Astrocyte of the hippocampus (primary cell): ENCODE data around the gene FRAS1.
"Not testable (repeated sequence)": the region's sequence is repeated elsewhere in the genome, so short reads cannot be mapped to it uniquely, and the experiment has no call there.

Experiments
- DNase-seq: peaks from one replicate; pipeline ENCODE4 v3.0.0; 2011; ENCODE audit warnings: low read depth, low spot score

Gene FRAS1

DNA sequence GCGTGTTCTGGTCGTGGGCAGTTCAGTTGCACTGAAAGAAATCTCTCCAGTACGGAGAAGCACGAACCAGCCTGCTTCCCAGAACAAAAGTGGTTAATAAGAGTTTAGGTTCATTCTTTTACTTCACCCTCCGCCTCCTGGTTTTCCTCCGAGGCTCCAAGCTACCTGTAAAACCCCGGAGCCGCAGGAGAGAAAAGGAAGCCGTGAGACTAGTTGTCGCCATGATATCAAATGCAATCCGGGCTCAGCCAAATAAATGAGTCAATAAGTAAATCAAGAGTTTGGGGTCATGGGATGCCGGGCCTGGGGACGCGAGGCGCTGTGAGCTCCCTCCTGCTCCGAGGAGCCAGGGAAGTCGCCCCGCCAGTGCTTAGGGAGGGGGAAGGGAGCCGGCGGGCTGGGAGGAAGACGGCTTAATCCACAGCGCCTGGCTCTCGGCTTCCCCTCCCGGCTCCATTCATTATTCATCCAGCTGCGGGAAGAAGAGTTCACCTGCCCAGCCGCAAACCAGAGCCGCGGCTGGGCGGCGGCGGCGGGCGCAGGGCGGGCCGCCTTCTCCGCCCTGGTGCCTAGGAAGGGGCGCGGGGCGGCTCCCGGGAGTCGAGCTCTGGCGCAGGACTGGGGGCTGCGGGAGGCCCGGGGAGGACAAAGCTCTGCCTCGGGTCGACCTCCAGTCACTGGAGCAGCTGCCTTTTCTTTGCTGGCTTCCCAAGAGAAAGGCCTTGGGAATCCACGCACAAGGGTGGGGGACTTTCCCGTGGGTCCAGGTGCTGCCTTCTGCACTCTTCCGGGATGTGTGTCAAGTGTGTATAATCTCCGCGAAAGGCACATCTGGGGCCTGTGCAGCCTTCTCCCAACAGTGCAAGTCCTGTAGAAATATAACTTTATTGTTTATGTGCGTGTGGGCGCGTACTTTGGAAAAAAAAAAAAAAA is 1.7 kb downstream of the FRAS1 start:
- peak; percentile 75 for DNase-seq

DNA sequence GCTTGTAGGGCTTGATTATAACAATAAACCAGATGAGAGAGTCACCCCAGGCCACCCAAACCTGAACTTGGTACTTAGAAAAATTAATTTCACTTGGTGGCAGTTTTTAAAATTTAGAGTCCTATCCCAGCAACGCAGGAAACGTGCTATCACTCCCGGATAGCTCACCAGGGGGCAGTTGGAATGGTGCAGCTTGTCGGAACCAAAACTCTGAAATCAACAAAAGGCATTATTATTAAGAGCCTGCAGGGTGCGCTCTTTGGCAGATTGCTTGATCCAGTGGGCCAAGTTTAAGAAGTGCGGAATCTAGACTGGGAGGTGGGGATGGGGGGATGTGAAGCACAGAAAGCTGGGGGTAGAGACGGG is 2.4 kb downstream of the FRAS1 start:
- DNase-seq = peak; percentile 78

DNA sequence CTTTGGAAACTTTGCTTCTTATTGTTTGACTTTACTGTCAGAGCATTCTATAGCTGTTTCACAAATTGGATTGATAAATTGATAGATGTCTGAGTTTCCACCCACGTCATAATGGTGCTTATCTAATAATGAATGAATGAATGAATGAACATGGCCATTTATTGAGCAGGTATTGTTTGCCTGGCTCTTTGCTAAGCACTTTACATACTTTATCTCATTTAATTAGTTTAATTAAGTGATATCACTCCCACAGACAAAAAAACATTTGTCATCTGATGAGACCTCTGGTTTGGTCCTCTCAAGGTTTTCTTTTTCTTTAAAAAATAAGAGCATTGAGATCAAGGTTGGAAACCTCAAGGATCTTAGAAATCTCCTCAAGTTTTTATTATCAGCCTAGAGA is 2.8 kb downstream of the FRAS1 start:
- no peak for DNase-seq

DNA sequence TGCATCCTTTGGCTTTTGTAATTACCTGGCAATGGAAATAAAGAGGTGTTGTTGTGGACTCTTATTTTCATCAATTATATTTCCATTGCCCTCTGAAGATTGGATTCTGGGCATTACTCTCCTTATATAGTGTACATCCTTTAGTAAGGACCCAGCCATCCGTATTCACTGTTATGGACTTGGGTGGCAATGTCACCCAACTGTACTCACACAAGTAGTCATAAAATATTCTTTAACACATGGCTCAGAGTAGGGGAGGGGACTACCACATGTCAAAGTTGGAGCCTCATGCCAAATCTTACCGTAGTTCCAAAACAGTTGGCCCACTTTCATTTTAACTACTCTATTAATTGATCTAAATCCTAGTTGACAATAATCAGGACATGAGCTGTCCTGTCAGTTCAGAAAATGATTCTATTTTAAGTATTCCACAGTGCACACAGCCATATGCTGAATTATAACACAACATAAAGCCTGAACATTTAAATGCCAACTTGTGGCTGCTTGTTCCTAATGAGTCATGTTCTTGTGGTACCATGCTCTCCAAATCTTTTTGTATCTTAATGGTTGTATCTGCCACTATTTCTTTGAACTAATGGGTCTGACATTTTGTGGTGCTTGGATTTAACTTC is 4.9 kb downstream of the FRAS1 start:
- peak; percentile 10 for DNase-seq

DNA sequence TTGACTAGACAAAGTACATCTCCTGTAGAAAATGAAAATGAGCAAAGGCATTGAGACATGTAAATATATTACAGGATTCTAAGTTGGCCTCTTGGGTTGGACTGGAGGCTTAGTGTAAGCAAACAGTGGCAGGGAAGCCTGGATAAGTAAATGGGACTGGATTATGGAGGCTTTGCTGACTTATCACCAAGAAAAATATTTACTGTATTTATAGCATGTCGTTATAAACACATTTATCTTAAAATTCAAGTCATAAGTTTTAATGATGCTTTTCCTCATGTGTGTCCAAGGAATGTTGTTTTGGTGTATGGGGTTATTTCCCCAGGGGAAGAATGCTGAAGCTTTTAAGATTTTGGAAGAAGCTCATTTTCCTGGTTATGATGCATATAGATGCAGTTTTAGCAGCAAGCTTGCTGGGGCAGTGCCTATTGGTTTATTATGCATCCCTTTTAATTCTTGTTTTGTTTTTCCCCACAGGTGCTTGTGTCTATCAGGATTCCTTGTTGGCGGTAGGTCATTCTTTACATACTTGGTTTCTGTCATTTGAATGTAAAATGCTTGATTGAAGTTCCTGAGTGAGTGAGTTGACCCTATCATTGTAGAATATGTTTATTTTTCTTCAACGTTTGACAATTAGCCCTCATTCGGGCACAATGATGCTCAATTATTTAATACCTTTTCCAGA is 8.5 kb downstream of the FRAS1 start:
- DNase-seq = no peak

DNA sequence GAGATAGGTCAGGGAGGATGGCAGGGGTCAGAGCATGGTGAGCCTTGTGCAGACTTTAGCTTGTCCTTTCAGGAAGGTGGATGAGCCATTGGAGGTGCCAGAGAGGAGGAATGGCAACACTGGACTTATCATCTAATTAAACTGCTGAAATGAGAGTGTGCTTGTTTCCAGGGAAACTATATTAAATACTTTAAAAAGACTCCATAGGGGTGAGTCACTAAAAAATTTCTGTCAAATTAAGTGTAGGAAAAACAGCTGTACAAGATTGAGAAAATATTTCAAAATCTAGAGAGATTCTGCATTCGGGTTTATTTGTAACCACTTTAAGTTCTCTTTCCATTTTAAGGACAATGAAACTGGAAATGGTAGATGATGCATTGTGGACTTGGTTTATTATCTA is 11.4 kb downstream of the FRAS1 start:
- no peak for DNase-seq

DNA sequence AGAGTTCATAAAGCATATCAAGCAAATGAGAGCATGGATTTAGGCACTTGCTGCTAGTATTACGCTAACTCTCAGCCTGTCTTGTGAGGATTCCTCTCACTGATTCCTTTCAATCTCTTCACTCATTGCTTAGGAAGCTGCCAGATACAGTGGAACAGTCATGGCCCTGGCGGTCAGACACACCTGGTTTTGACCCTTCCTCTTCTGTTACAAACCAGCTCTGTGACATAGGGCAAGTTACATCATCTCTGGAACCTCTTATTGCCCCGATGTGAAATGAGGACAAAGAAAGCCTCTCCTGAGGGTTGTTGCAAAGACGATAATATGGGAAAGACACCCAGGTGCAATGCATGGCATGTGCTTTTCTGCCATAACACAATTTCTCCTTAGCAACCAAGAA is 12.2 kb downstream of the FRAS1 start:
- no peak for DNase-seq

DNA sequence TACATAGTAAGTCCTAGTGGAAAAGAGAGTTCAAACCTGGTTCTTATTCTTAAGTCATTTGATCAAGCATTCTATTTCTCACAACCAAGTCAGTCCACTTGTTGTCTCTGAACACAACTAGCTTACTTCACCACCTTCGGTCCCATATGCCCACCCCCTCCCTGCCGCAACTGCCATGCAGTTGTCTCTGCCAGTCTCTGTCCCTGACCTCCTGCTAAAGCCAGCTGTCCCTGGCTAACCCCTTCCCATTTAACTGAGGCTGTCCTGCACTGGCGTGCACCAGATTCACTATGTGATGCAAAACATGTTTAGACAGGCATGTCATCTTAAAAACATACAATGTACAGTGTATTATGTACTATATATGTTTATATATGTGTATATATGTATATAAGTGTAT is 12.7 kb downstream of the FRAS1 start:
- no peak for DNase-seq

DNA sequence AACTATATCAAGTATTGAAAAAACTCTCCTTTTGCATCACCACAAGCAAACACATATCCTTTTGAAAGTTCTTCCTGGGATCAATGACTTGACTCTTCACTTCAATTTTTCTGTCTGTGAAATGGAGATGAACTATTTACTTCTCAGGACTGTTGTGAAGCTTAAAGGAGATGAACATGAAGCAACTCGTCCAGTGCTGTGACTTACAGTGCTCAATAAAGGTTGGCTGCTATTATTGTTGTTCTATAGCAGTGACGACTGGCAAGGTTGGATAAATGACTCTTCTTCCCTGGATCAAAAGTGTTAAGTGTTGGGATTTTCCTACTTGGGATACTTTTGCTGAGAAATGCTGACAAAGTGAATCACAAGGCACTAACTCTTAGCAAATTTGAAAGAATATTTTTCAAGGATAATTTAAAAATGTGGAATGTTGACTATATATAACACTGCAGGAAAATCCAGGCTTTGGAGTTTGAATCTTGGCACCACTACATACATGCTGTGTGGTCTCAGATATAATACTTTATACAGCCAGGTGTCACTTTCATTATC is 13.7 kb downstream of the FRAS1 start:
- no peak for DNase-seq

DNA sequence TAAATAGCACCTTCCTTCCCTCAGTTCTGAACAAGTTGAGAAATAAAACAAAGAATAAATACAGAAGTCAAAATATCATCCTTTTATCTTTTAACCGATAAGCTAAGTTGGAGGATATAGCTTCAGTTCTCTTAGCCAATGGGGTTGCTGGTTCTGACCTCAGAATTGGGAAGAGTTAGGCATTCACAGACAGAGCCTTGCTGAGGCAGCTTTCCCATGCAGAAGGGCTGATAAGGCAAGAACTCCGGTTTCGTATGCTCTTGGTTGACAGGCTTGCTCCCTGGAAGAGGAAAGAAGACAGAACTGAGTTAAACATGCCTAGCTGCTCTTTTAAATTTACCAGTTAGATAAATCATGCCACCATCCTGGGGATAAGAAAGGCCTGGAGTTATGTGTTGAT is 17.6 kb downstream of the FRAS1 start:
- DNase-seq = no peak

DNA sequence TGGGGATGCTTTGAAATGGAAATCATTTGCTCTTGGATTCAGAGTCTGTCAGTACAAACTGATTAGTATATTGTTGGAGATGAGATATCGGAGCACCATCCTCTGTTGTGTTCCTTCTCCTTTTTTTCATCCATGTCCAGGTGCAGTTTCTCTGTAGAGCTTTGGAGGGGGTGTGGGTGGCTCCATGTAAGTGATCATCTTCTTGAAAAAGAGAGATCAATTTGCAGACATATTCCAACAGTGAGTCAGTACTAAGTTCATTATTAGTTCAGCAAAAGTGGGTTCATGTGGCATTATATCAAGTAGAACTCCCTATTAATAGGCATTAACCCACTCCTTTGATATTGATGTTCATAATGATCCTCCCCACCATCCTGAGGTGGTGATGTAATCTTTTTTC is 18.9 kb downstream of the FRAS1 start:
- no peak for DNase-seq

DNA sequence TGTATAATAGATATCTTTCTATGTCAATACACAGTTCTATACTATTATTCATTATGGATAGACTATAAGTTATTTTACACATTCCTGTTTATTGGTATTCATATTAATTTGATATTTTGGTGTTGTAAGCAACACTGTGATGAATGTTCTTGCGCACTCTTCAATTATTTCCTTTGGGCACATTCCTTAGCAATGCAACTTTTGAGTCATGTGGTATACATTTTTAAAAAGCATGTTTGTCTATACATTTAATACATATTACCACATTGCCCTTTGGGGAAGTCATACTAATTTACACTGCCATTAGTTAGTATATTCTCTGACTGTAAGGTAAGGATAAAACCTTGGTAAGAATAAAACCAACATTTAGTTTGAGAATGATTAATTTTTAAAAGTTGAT is 21.0 kb downstream of the FRAS1 start:
- DNase-seq = no peak

DNA sequence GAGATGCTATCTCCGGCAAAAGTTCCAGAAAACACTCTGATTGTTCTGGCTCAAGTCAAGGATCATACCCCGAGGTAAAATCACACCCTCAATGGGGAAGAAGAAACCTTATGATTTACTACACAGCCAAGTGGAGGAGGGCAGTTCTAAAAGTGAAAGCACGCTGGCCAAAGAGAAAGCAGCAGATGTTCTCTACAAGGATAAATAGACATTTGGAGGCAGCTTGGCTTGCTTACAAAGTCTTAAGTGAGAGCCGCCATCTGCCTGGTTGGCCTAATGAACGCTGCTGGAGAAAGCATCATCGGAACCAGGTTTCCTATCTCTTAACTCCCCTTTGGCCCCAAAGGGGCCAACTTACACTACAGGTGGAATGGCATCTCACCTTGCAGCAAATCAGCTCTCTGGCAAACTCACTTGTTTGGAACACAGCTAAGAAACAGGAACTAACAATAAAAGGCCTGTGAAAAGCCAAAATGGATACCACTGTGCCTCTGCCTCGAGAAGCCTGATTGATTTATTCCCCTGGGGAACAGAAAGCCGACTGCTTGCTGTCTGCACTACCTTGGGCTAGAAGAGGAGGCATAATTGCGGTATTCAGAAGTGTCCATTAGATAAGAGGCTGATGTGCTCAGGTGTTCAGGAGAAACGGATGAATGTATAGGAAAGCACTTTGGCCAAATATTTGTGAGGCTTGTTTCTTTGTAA is 22.8 kb downstream of the FRAS1 start:
- DNase-seq = no peak

DNA sequence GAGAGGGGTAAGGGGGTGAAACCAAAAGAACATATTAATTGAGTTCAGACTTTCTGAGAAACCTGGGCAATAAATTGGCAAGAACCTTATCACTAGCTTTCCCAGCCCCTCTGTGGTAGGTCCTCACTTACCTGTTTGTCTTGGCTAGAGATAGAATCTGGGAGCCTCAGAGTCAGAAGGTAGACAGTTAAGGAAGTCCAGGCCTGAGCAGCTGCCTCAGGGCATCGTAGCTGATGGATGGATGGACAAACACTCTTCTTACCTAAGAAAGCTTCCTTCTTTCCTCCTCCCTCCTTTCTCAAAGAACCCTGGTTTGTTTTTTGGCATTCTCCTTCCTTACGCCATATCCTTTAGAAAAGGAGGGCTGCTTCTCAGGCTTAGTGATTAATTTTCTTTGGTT is 24.4 kb downstream of the FRAS1 start:
- DNase-seq = no peak

DNA sequence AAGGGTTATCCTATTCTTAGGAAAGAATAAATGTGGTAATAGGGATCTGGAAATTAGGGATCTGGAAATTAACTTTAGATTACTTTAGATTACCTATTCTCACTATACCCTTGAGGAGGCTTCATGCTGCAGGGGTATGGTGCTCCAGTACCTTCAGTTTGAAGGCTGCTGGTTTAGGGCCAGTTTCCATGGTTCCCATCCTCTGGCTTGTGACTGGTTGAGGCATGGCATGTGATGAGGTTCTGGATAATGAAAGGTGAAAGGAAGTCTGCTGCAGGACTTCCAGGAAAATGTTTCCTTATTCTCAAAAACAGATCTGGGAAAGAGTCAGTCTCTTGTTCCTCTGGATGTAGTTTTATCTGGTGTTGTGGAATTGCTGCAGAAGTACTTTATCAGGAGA is 25.9 kb downstream of the FRAS1 start:
- DNase-seq = no peak

DNA sequence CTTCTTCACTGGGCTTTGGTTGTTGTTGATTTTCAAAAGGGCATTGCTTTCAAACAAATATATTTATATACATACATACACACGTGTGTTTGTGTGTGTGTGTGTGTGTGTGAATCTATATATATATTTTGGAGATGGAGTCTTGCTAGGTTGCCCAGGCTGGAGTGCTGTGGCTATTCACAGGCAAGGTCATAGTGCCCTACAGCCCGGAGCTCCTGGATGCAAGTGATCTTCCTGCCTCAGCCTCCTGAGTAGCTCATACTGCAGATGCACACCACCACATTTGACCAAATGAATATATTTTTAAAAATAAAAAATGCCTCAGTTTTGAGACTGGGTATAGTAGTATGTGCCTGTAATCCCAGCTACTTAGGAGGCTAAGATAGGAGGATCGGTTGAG is 34.4 kb downstream of the FRAS1 start:
- DNase-seq = no peak

DNA sequence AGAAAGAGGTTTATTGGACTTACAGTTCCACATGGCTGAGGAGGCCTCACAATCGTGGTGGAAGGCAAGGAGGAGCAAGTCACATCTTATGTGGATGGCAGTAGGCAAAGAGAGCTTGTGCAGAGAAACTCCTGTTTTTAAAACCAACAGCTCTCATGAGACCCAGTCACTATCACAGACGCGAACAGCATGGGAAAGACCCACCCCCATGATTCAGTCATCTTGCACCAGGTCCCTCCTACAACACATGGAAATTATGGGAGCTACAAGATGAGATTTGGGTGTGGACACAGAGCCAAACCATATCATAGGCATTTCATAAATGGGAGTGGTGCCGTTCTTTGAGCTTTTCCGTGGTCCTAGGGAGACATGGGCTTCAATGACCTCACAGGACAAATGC is 35.2 kb downstream of the FRAS1 start:
- not testable (repeated sequence) for DNase-seq

DNA sequence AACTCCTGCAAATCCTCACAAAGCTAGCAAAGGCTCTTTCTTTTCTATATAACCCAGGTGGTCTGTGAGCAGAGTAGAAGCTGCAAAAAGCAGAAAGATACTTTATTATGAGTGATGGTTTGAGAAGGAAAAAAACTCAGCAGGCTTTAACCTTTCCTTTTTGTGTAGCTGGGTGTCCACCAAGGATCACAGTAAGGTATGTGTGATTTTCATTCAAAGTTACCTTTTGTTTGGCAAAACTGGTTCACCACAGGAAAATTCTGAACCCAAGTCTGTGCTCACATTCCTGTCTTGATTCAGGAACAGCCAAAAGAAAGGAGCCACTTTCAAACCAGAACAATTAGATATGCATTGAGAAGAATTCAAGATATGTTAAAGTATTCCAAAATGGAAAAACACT is 35.7 kb downstream of the FRAS1 start:
- peak; percentile 20 for DNase-seq

DNA sequence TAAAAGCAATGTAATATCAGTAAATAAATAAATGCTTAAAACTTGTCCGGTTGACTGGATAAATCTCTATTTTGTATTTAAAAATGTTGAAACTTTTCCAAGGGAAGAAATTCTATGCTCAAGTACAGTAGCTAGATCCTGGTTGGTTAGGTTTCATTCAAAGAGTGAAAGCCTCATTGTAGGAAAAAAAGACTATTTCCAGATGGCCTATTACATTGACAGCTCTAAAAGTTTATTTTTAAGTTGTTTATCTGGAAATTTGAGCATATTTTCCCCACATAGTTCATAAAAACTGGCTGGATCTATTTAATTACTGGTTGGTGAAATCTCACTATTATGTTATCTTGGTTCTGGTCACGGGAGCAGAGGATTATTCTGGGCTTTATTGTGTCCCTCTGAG is 38.0 kb downstream of the FRAS1 start:
- DNase-seq = no peak

DNA sequence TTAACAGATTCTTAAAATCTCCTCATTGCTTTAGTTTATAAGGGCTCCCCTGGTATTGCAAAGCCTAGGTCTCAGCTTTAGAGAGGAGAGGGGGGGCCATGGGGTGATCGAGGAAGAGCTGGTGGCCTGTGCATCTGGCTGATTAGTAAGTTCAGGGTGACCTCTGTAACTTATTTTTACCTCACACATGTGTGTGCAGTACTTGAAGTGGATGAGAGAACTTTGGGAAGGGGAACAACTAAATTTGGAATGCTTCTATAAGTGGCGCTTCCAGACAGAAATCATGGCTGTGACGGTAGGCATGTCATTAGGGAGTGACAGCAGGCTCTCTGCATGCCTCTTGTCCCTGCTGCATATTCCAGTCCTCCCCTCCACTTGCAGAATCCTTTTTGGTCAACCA is 41.9 kb downstream of the FRAS1 start:
- no peak for DNase-seq

DNA sequence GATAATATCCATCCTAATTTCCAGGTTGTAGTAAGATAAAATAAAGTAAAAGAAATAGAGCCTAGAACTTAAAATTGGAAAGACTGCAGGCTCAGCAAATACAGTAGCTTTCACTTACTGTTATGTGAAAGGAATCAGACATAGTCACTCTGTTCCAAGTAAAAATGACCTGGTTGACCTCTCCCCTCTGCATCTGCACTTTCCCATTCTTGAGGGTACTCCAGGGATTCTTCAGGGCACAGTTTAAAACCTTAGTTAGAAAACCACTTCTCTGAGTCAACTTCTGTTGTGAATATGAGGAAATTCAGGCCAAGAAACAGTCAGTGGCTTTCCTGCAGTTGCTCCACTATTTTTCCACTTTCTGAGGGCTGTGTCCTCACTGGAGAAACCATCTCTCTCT is 42.9 kb downstream of the FRAS1 start:
- DNase-seq = no peak

DNA sequence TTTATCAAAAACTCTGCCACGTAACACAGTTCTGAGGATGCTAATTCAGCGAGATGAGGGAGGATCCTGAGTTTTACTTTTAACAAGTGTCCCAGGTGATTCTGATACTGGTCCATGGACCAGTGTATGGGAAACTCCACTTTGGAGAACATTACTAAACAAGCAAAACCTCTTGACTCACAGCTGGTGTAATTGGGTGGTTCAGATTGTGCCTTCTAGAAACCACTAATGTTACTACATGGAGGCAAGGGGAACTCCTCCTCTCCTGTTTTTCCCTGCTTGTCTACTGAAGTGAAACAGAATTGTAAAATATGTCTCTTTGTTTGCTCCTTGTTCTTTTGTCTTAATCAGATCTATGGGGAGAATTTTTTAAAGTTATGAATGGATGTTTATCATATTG is 62.6 kb downstream of the FRAS1 start:
- peak; percentile 23 for DNase-seq
